ENCODE measurements around the gene BBS1.

Gene BBS1

DNA sequence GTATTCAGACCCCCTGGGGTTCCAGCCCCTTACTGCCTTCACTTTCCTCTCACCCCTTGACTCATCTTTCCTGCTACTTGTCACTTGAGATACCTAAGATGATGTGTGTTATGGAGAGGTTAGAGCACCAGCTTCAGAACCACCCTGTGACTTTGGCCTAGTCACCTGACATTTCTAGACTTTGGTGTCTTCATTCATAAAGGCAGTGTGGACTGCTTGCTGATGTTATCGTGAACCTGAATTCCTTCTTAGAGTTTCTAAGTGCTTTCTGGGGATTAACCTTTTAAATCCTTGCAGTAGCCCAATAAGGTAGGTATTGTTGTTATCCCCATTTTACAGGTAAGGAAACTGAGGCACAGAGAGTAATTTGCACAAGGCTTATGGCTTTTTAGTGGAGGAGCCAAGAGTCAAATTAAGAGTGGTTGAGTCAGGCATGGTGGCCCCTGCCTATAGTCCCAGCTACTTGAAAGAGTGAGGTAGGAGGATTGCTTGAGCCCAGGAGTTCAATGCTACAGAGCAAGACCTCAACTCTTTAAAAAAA is 5.1 kb upstream of the BBS1 start:
- no peak overlapping the region for H2AFZ ChIP-seq (ENCODE audit: low read length)
- TF ChIP-seq, protein P1, sequence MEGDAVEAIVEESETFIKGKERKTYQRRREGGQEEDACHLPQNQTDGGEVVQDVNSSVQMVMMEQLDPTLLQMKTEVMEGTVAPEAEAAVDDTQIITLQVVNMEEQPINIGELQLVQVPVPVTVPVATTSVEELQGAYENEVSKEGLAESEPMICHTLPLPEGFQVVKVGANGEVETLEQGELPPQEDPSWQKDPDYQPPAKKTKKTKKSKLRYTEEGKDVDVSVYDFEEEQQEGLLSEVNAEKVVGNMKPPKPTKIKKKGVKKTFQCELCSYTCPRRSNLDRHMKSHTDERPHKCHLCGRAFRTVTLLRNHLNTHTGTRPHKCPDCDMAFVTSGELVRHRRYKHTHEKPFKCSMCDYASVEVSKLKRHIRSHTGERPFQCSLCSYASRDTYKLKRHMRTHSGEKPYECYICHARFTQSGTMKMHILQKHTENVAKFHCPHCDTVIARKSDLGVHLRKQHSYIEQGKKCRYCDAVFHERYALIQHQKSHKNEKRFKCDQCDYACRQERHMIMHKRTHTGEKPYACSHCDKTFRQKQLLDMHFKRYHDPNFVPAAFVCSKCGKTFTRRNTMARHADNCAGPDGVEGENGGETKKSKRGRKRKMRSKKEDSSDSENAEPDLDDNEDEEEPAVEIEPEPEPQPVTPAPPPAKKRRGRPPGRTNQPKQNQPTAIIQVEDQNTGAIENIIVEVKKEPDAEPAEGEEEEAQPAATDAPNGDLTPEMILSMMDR (conservative IDR thresholded peaks at IDR 0.05; ENCODE audit: low read length): no peak
- TF ChIP-seq EZH2phosphoT487 (IDR thresholded peaks at IDR 0.05; ENCODE audit: borderline replicate concordance): no peak
- H3K4me3 ChIP-seq (ENCODE audit: low read length, poor library complexity, severe bottlenecking): no peak overlapping the region
- H3K9me3 ChIP-seq (ENCODE audit: insufficient read depth, low read depth, low read length): no peaks in the 10 kb centered on the region
- peaks cover 9% of the 10 kb centered on the region; the same call in 1 of the 2 replicates for H3K36me3 ChIP-seq (ENCODE audit: insufficient read depth, low read length)
- H3K9me2 ChIP-seq (replicated peaks; ENCODE audit: low read depth, low read length): no peaks in the 10 kb centered on the region
- no peaks in the 10 kb centered on the region for H3K79me2 ChIP-seq (ENCODE audit: insufficient read depth, low read length)
- no peaks in the 10 kb centered on the region for H3F3A ChIP-seq (ENCODE audit: low read depth)
- no peak overlapping the region for H3K4me2 ChIP-seq (ENCODE audit: low read depth, low read length, poor library complexity, severe bottlenecking)
- no peak overlapping the region for H3K9ac ChIP-seq (ENCODE audit: low read depth, low read length, poor library complexity, severe bottlenecking)
- H3K27me3 ChIP-seq (ENCODE audit: insufficient read depth, low read length, poor library complexity, severe bottlenecking): no peaks in the 10 kb centered on the region
- no peaks in the 10 kb centered on the region for H4K20me1 ChIP-seq (ENCODE audit: insufficient read depth, low read length, poor library complexity, severe bottlenecking)
- H3K4me1 ChIP-seq (ENCODE audit: insufficient read depth, low read length, poor library complexity, severe bottlenecking): no peaks in the 10 kb centered on the region

GRCh38 chr11:66509131-66509561 is 1.3 kb upstream of the BBS1 start:
- H3K79me2 ChIP-seq (ENCODE audit: insufficient read depth, low read length): no peaks in the 10 kb centered on the region
- H3K4me3 ChIP-seq (ENCODE audit: low read length, poor library complexity, severe bottlenecking): no peak overlapping the region
- H3K9me3 ChIP-seq (ENCODE audit: insufficient read depth, low read depth, low read length): no peaks in the 10 kb centered on the region
- H3K4me1 ChIP-seq (ENCODE audit: insufficient read depth, low read length, poor library complexity, severe bottlenecking): peaks cover 4% of the 10 kb centered on the region
- H3K36me3 ChIP-seq (ENCODE audit: insufficient read depth, low read length): peaks cover 9% of the 10 kb centered on the region; the same call in 1 of the 2 replicates
- no peak overlapping the region for H3K9ac ChIP-seq (ENCODE audit: low read depth, low read length, poor library complexity, severe bottlenecking)
- H3F3A ChIP-seq (ENCODE audit: low read depth): no peaks in the 10 kb centered on the region
- no peaks in the 10 kb centered on the region for H3K27me3 ChIP-seq (ENCODE audit: insufficient read depth, low read length, poor library complexity, severe bottlenecking)
- no peaks in the 10 kb centered on the region for H4K20me1 ChIP-seq (ENCODE audit: insufficient read depth, low read length, poor library complexity, severe bottlenecking)
- no peak overlapping the region for H3K4me2 ChIP-seq (ENCODE audit: low read depth, low read length, poor library complexity, severe bottlenecking)
- no peaks in the 10 kb centered on the region for H3K9me2 ChIP-seq (replicated peaks; ENCODE audit: low read depth, low read length)
- H2AFZ ChIP-seq (ENCODE audit: low read length): no peak overlapping the region
- no peak for TF ChIP-seq EZH2phosphoT487 (IDR thresholded peaks at IDR 0.05; ENCODE audit: borderline replicate concordance)
- TF ChIP-seq, protein P1 (conservative IDR thresholded peaks at IDR 0.05; ENCODE audit: low read length): no peak

GRCh38 chr11:66510990-66511339 is 530 bp downstream of the BBS1 start:
- Histone ChIP-seq H2AFZ (ENCODE audit: low read length) (peak overlapping the region; percentile 87; the same call in 1 of the 2 replicates), H3K36me3 (ENCODE audit: insufficient read depth, low read length) (no peaks in the 10 kb centered on the region; the same call in 1 of the 2 replicates), H3K27me3 (ENCODE audit: insufficient read depth, low read length, poor library complexity, severe bottlenecking) (no peaks in the 10 kb centered on the region), H3K9ac (ENCODE audit: low read depth, low read length, poor library complexity, severe bottlenecking) (peak overlapping the region; percentile 24), H3K79me2 (ENCODE audit: insufficient read depth, low read length) (no peaks in the 10 kb centered on the region), H3K4me1 (ENCODE audit: insufficient read depth, low read length, poor library complexity, severe bottlenecking) (peaks cover 4% of the 10 kb centered on the region), H3F3A (ENCODE audit: low read depth) (no peaks in the 10 kb centered on the region), H3K9me3 (ENCODE audit: insufficient read depth, low read depth, low read length) (no peaks in the 10 kb centered on the region), H3K9me2 (replicated peaks; ENCODE audit: low read depth, low read length) (no peaks in the 10 kb centered on the region), H4K20me1 (ENCODE audit: insufficient read depth, low read length, poor library complexity, severe bottlenecking) (no peaks in the 10 kb centered on the region), H3K4me3 (ENCODE audit: low read length, poor library complexity, severe bottlenecking) (peak overlapping the region; percentile 81), H3K4me2 (ENCODE audit: low read depth, low read length, poor library complexity, severe bottlenecking) (peak overlapping the region; percentile 77)
- TF ChIP-seq, protein P1 (conservative IDR thresholded peaks at IDR 0.05; ENCODE audit: low read length): no peak
- no peak for TF ChIP-seq EZH2phosphoT487 (IDR thresholded peaks at IDR 0.05; ENCODE audit: borderline replicate concordance)
